GM23338 (cell line): Measurements from ENCODE around the gene FGF11. TPM values are rescaled to one million over a fixed set of nuclear protein-coding genes. Genes with fewer than 3 reads are reported as not detected.

ENCODE experiments used
- ATAC-seq: fragments of 200-7000 bp; cut with Tn5 transposase; 3 replicates; pipeline ENCODE4 v1.9.1; 2020
- DNase-seq: peaks from one replicate; pipeline ENCODE4 v3.0.0-alpha.2; 2015; ENCODE audit warnings: low spot score
- H2AFZ ChIP-seq: fragments of 200-600 bp; sonication (generic); 2 replicates; pipeline ENCODE4 v1.8.0; 2016; ENCODE audit warnings: antibody characterized with exemption, mild to moderate bottlenecking, moderate library complexity
- H3F3A ChIP-seq: fragments of 200-600 bp; sonication (generic); replicated peaks from 2 replicates; pipeline ENCODE4 v1.8.0; 2017; ENCODE audit warnings: antibody characterized with exemption, mixed run types, low read depth
- H3K27ac ChIP-seq: fragments of 200-600 bp; sonication (generic); 2 replicates; pipeline ENCODE4 v1.6.1; 2016; ENCODE audit warnings: low read depth
- H3K27me3 ChIP-seq: fragments of 200-600 bp; sonication (generic); 2 replicates; pipeline ENCODE4 v1.8.0; 2016; ENCODE audit warnings: mild to moderate bottlenecking, mixed run types, moderate library complexity; ENCODE audit not compliant: insufficient read depth
- H3K36me3 ChIP-seq: fragments of 200-600 bp; sonication (generic); 2 replicates; pipeline ENCODE4 v1.8.0; 2016; ENCODE audit warnings: mild to moderate bottlenecking; ENCODE audit not compliant: insufficient read depth
- H3K4me1 ChIP-seq: fragments of 200-600 bp; sonication (generic); 2 replicates; pipeline ENCODE4 v1.8.0; 2016; ENCODE audit warnings: mild to moderate bottlenecking, moderate library complexity; ENCODE audit not compliant: insufficient read depth
- H3K4me2 ChIP-seq: fragments of 200-600 bp; sonication (generic); 2 replicates; pipeline ENCODE4 v1.7.1; 2017; ENCODE audit warnings: mixed run types
- H3K4me3 ChIP-seq: fragments of 200-600 bp; sonication (generic); 2 replicates; pipeline ENCODE4 v1.6.1; 2016; ENCODE audit warnings: mixed run types
- H3K79me2 ChIP-seq: fragments of 200-600 bp; sonication (generic); replicated peaks from 2 replicates; pipeline ENCODE4 v1.8.0; 2017; ENCODE audit warnings: mild to moderate bottlenecking; ENCODE audit not compliant: insufficient read depth
- H3K9me2 ChIP-seq: fragments of 200-600 bp; sonication (generic); 2 replicates; pipeline ENCODE4 v1.8.0; 2017; ENCODE audit not compliant: insufficient read depth
- H4K20me1 ChIP-seq: fragments of 200-600 bp; sonication (generic); replicated peaks from 2 replicates; pipeline ENCODE4 v1.8.0; 2017; ENCODE audit warnings: mild to moderate bottlenecking; ENCODE audit not compliant: insufficient read depth
- H3K27ac Mint-ChIP-seq: 2 replicates; pipeline ENCODE4 v1.8.0; 2020; ENCODE audit warnings: inconsistent platforms, mild to moderate bottlenecking, moderate library complexity, mixed read lengths
- H3K27me3 Mint-ChIP-seq: 3 replicates; pipeline ENCODE4 v1.8.0; 2022; ENCODE audit warnings: low read depth, mild to moderate bottlenecking, moderate library complexity, mixed read lengths, inconsistent platforms; ENCODE audit not compliant: insufficient read depth, poor library complexity
- H3K36me3 Mint-ChIP-seq: 3 replicates; pipeline ENCODE4 v1.8.0; 2021; ENCODE audit warnings: low read depth, mild to moderate bottlenecking, inconsistent platforms, moderate library complexity, mixed read lengths
- H3K4me1 Mint-ChIP-seq: 3 replicates; pipeline ENCODE4 v1.8.0; 2020; ENCODE audit warnings: mild to moderate bottlenecking, inconsistent platforms, mixed read lengths
- H3K4me3 Mint-ChIP-seq: 3 replicates; pipeline ENCODE4 v1.8.0; 2021; ENCODE audit warnings: moderate library complexity, mild to moderate bottlenecking, inconsistent platforms, mixed read lengths
- H3K9me3 Mint-ChIP-seq: 3 replicates; pipeline ENCODE4 v1.8.0; 2020; ENCODE audit warnings: moderate library complexity, mild to moderate bottlenecking, inconsistent platforms, mixed read lengths
- CREB1 ChIP-seq: fragments of 250-450 bp; sonication (Bioruptor Pico); IDR thresholded peaks from 2 replicates; pipeline ENCODE4 v1.5.0; 2020; ENCODE audit warnings: low read depth, mild to moderate bottlenecking, moderate library complexity
- CTCF ChIP-seq, 2 experiments: fragments of 200-600 bp in 1 of 2; sonication (generic) in 1 of 2; conservative IDR thresholded peaks; 2 replicates each; pipeline versions ENCODE4 v1.5.1 to v1.6.1; 2016 to 2017; ENCODE audit warnings: antibody characterized with exemption in 2 of 2, low read depth in 2 of 2, mild to moderate bottlenecking in 2 of 2, moderate library complexity in 1 of 2
- ETS1 ChIP-seq: IDR thresholded peaks from 2 replicates; pipeline ENCODE4 v1.6.1; 2016; ENCODE audit warnings: antibody characterized with exemption
- EZH2 ChIP-seq: fragments of 200-600 bp; sonication (generic); IDR thresholded peaks from one replicate; pipeline ENCODE4 v1.8.0; 2017; ENCODE audit warnings: antibody characterized with exemption, mild to moderate bottlenecking, low read depth; ENCODE audit not compliant: unreplicated experiment
- EZH2phosphoT487 ChIP-seq: fragments of 200-600 bp; sonication (generic); IDR thresholded peaks from one replicate; pipeline ENCODE4 v1.8.1; 2018; ENCODE audit warnings: antibody characterized with exemption; ENCODE audit not compliant: unreplicated experiment
- JUNB ChIP-seq: IDR thresholded peaks from one replicate; pipeline ENCODE4 v1.6.1; 2016; ENCODE audit warnings: antibody characterized with exemption; ENCODE audit not compliant: unreplicated experiment
- NANOG ChIP-seq: IDR thresholded peaks from 2 replicates; pipeline ENCODE4 v1.6.1; 2016; ENCODE audit warnings: antibody characterized with exemption, borderline replicate concordance
- POLR2AphosphoS5 ChIP-seq: IDR thresholded peaks from 2 replicates; pipeline ENCODE4 v1.6.1; 2016; ENCODE audit warnings: antibody characterized with exemption, low read depth
- REST ChIP-seq: IDR thresholded peaks from one replicate; pipeline ENCODE4 v1.6.1; 2018; ENCODE audit warnings: antibody characterized with exemption; ENCODE audit not compliant: unreplicated experiment
- ZNF114 ChIP-seq: fragments of 250-450 bp; sonication (Bioruptor Pico); IDR thresholded peaks from 2 replicates; pipeline ENCODE4 v1.5.0; 2020; ENCODE audit warnings: mild to moderate bottlenecking, moderate library complexity
- ZNF331 ChIP-seq: fragments of 250-450 bp; sonication (Bioruptor Pico); IDR thresholded peaks from 2 replicates; pipeline ENCODE4 v1.5.0; 2020; ENCODE audit warnings: low read depth, mild to moderate bottlenecking, moderate library complexity
- polyA plus RNA-seq: library from polyadenylated mRNA; unstranded; fragments of >200 nt; fragmentation: Nextera tagmentation; extraction: Ambion mirVana; gene quantifications from 2 replicates; pipeline ENCODE4 v1.2.1, GENCODE V29; 2016
- total RNA-seq: library from RNA; depleted of rRNA; stranded (reverse); fragments of >200 nt; shearing (Covaris generic); gene quantifications from 2 replicates; pipeline ENCODE4 v1.2.3, GENCODE V29; 2014

FGF11 gene
- total and polyA plus RNA-seq, 2 experiments from 2014 or later = 11.1 to 16.6 TPM

- TF ChIP-seq ZNF331 (CRISPR knock-in tag) (no peak), NANOG (no peak), CREB1 (no peak), REST (no peak), EZH2 (no peak), JUNB (no peak), ZNF114 (CRISPR knock-in tag) (no peak)
These were observed 27.5 kb downstream of the FGF11 start (continued) for GRCh38 chr17:7466639-7467341.

GRCh38 chr17:7467498-7467897, 28.2 kb downstream of the FGF11 start:
- no peak for ATAC-seq
- no peak overlapping the region for H2AFZ ChIP-seq
- H3K4me3 ChIP-seq = no peak overlapping the region
- H3K4me3 Mint-ChIP-seq = no peak overlapping the region
- no peaks in the 10 kb centered on the region for H3K36me3 ChIP-seq
- no peaks in the 10 kb centered on the region for H3K27me3 ChIP-seq
- no peaks in the 10 kb centered on the region for H4K20me1 ChIP-seq
- H3K27me3 Mint-ChIP-seq = peaks cover 10% of the 10 kb centered on the region
- no peaks in the 10 kb centered on the region for H3K9me3 Mint-ChIP-seq
- peaks cover 7% of the 10 kb centered on the region for H3K36me3 Mint-ChIP-seq
- TF ChIP-seq JUNB = no peak
- no peak for TF ChIP-seq REST
- TF ChIP-seq ZNF331 (CRISPR knock-in tag) = no peak
- TF ChIP-seq ZNF114 (CRISPR knock-in tag) = no peak
- TF ChIP-seq CREB1 = no peak
- TF ChIP-seq EZH2phosphoT487 = no peak
- no peak for TF ChIP-seq ETS1
- TF ChIP-seq CTCF (conservative IDR thresholded peaks at IDR 0.05; ENCODE audit: low read depth in 2 of 2) = no peak
- TF ChIP-seq NANOG = no peak
- TF ChIP-seq POLR2AphosphoS5 = no peak
- H3K9me2 ChIP-seq = no peaks in the 10 kb centered on the region
- H3K4me2 ChIP-seq = no peak overlapping the region
- H3K27ac Mint-ChIP-seq = no peak overlapping the region
- no peak overlapping the region for H3K27ac ChIP-seq
- no peaks in the 10 kb centered on the region for H3F3A ChIP-seq
- peaks cover 4% of the 10 kb centered on the region; the same call in 1 of the 2 replicates for H3K4me1 ChIP-seq
- DNase-seq = no peak
- 0 out of 2 replicates have a peak, but pooled peaks cover 11% of the 10 kb centered on the region for H3K79me2 ChIP-seq
- peaks cover 8% of the 10 kb centered on the region; the same call in 2 of the 3 replicates for H3K4me1 Mint-ChIP-seq
